Spleen (tissue), 11 donors: ENCODE measurements around the gene CCHCR1. TPM values are rescaled to one million over a fixed set of nuclear protein-coding genes. Genes with fewer than 3 reads are reported as not detected.

ENCODE experiments used
- DNase-seq: peaks from one replicate; pipeline ENCODE4 v3.0.0-alpha.2; 2020
- H3K27ac ChIP-seq, 8 donors: fragments of 200-600 bp; sonication (generic) in 7 of 8; 1 replicate in 4 of 8; 2 replicates in 4 of 8; pipeline versions ENCODE4 v1.5.0 to v1.8.0; 2016 to 2021; ENCODE audit warnings: inconsistent platforms in 4 of 8, mild to moderate bottlenecking in 4 of 8, moderate library complexity in 1 of 8
- H3K27me3 ChIP-seq, 7 donors: fragments of 200-600 bp; sonication (generic) in 6 of 7; replicated peaks in 1 of 7; 1 replicate in 4 of 7; 2 replicates in 3 of 7; pipeline versions ENCODE4 v1.5.0 to v1.8.0; 2016 to 2021; ENCODE audit warnings: inconsistent platforms in 3 of 7, mild to moderate bottlenecking in 1 of 7
- H3K36me3 ChIP-seq, 6 donors: fragments of 200-600 bp; sonication (generic) in 5 of 6; 1 replicate in 4 of 6; 2 replicates in 2 of 6; pipeline versions ENCODE4 v1.5.0 to v1.8.0; 2016 to 2021; ENCODE audit warnings: inconsistent platforms in 2 of 6
- H3K4me1 ChIP-seq, 6 donors: fragments of 200-600 bp; sonication (generic) in 5 of 6; 1 replicate in 3 of 6; 2 replicates in 3 of 6; pipeline versions ENCODE4 v1.5.0 to v1.8.0; 2016 to 2021; ENCODE audit warnings: inconsistent platforms in 3 of 6
- H3K4me3 ChIP-seq, 8 donors: fragments of 200-600 bp; sonication (generic) in 7 of 8; 1 replicate in 4 of 8; 2 replicates in 4 of 8; pipeline versions ENCODE4 v1.5.0 to v1.8.0; 2016 to 2021; ENCODE audit warnings: inconsistent platforms in 4 of 8, mild to moderate bottlenecking in 4 of 8, moderate library complexity in 2 of 8
- H3K9me3 ChIP-seq, 8 donors: fragments of 200-600 bp; sonication (generic) in 7 of 8; 1 replicate in 4 of 8; 2 replicates in 4 of 8; pipeline versions ENCODE4 v1.5.0 to v1.8.0; 2016 to 2021; ENCODE audit warnings: inconsistent platforms in 4 of 8
- POLR2A ChIP-seq, 3 donors: fragments of 450-650 bp; IDR thresholded peaks; one replicate each; pipeline ENCODE4 v1.5.1; 2017; ENCODE audit warnings: antibody characterized with exemption in 3 of 3, mild to moderate bottlenecking in 1 of 3
- POLR2AphosphoS5 ChIP-seq, 3 donors: sonication (generic); formaldehyde crosslinking; IDR thresholded peaks; one replicate each; pipeline ENCODE4 v1.5.1; 2017; ENCODE audit warnings: antibody characterized with exemption in 3 of 3
- WGBS, 5 donors: extraction: QIAGEN DNeasy Blood & Tissue Kit in 3 of 5; methylation state at CpG; one replicate each; pipeline versions ENCODE4 v1.1.5 to v1.1.7; 2013 to 2018; 5-methylcytosine and 5-hydroxymethylcytosine counted together
- intact Hi-C: fragments of 100-400 bp; cut with DNase I; formaldehyde crosslinking; loops from one replicate; pipeline ENCODE4 v1.15.0; 2023; ENCODE audit warnings: low total_unique reads
- polyA plus RNA-seq, 3 donors: library from polyadenylated mRNA; stranded (reverse); fragments of 200-250 nt; gene quantifications; one replicate each; pipeline ENCODE4 v1.2.1, GENCODE V29; 2013
- total RNA-seq, 7 donors: library from RNA; depleted of rRNA in 3 of 7; stranded (reverse); fragments of >200 nt in 3 of 7; fragmentation: NEBNext Ultra II Directional in 4 of 7; extraction: Animal tissue kit (Norgen Biotek cat#: 25700) in 4 of 7; gene quantifications; one replicate each; pipeline versions ENCODE4 v1.1.0 to v1.2.1, GENCODE V29; 2016 to 2021
- TF ChIP-seq, protein P1 (sequence below), 11 experiments: fragments of 200-600 bp in 7 of 11; fragments of 450-650 bp in 4 of 11; sonication (generic) in 4 of 11; IDR thresholded peaks in 8 of 11; conservative IDR thresholded peaks in 3 of 11; 1 replicate in 7 of 11; 2 replicates in 4 of 11; pipeline versions ENCODE4 v1.4.0 to v1.8.0; 2016 to 2021; ENCODE audit warnings: antibody characterized with exemption in 11 of 11, inconsistent platforms in 4 of 11, mild to moderate bottlenecking in 1 of 11
- donor health status: healthy with polysubstance abuse.
- donor health status: DM: no; HTN: no; CAD: no; lungs with moderate emphysema.
- donor health status: DM: no; HTN: no; CAD: no.
- donor health status: Bipolar disorder and iron deficiency.
- donor health status: healthy.
- donor health status: DM: no; HTN: no; CAD: no.
- donor health status: DM: yes; HTN: yes; CAD: no.

Gene CCHCR1
- total and polyA plus RNA-seq, 10 donors, result 7.7 to 22.5 (median 13.9) TPM

DNA sequence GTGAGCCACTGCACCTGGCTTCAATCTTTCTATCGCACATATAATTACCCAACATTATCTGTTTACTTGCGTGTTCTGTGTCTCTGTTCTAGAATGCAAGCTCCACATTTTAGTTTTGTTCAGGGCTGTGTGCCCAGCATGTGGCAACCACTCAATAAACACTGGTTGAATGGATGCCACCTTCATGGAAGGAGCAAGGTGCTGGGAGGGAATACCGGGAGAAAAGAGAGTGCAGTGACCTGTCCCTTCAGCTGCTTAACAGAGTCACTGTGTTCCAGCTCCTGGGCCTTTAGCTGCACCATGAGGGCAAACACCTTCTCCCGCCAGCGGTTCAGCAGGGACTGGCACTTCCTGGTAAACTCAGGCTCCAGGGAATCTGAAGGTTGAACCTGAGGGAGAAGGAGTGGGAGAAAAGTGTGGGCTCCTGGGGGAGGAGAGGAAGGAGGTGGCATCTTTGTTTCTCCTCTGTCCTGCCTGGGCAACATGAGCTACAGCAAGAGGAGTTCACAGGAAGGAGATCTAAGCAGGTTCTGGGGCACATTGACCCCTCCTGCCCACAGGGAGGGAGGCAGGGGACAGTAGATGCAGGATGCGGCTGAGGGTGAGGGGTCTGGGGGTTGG, 7.7 kb downstream of the CCHCR1 start:
- WGBS, 5 donors, result 89 to 96% (median 92%) methylated on average over 5 to 6 of the region's 6 CpGs
- intact Hi-C loops, result no loop called here
- H3K9me3 ChIP-seq, result no peaks in the 10 kb centered on the region
- H3K36me3 ChIP-seq, result peaks cover 0 to 75% (median 23%) of the 10 kb centered on the region in 6 donors
- no peak for DNase-seq
- no peaks in the 10 kb centered on the region for H3K27me3 ChIP-seq
- TF ChIP-seq POLR2A (IDR thresholded peaks at IDR 0.05) (no peak), POLR2AphosphoS5 (IDR thresholded peaks at IDR 0.05) (no peak)
- TF ChIP-seq, protein P1, sequence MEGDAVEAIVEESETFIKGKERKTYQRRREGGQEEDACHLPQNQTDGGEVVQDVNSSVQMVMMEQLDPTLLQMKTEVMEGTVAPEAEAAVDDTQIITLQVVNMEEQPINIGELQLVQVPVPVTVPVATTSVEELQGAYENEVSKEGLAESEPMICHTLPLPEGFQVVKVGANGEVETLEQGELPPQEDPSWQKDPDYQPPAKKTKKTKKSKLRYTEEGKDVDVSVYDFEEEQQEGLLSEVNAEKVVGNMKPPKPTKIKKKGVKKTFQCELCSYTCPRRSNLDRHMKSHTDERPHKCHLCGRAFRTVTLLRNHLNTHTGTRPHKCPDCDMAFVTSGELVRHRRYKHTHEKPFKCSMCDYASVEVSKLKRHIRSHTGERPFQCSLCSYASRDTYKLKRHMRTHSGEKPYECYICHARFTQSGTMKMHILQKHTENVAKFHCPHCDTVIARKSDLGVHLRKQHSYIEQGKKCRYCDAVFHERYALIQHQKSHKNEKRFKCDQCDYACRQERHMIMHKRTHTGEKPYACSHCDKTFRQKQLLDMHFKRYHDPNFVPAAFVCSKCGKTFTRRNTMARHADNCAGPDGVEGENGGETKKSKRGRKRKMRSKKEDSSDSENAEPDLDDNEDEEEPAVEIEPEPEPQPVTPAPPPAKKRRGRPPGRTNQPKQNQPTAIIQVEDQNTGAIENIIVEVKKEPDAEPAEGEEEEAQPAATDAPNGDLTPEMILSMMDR (IDR thresholded peaks at IDR 0.05 in 8 of 11, conservative IDR thresholded peaks at IDR 0.05 in 3 of 11), result no peak
- H3K27ac ChIP-seq, result no peak overlapping the region
- no peak overlapping the region for H3K4me3 ChIP-seq
- peaks cover 0 to 5% (median 0%) of the 10 kb centered on the region in 6 donors for H3K4me1 ChIP-seq

DNA sequence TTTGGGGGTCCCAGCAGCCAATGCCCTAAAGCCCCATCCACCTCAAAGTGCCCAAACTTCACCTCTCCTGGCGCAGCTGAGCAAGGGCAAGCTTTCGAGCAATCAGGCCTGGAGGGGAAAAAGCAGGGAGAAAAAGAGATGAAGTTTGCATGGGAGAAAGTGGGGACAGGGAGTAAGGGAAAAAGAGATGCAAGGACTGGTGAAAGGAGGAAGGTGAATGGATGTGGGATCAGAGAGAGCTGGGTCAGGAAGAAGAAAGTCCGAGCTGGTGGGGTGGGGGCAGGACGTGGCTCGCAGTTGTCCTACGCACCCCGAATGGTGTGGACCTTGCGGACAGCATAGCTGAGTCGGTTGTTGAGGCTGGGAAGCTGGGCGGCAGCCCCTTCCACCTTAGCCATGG, 12.2 kb downstream of the CCHCR1 start:
- 93 to 96% (median 95%) methylated on average over 10 of the region's 10 CpGs for WGBS, 5 donors
- DNase-seq, result no peak
- Histone ChIP-seq H3K4me1 (peaks cover 0 to 12% (median 0%) of the 10 kb centered on the region in 6 donors), H3K27ac (no peak overlapping the region), H3K9me3 (no peaks in the 10 kb centered on the region), H3K4me3 (no peak overlapping the region), H3K27me3 (no peaks in the 10 kb centered on the region), H3K36me3 (peaks cover 0 to 70% (median 20%) of the 10 kb centered on the region in 6 donors)
- TF ChIP-seq POLR2AphosphoS5 (IDR thresholded peaks at IDR 0.05), result no peak
- TF ChIP-seq POLR2A (IDR thresholded peaks at IDR 0.05), result no peak
- TF ChIP-seq, protein P1 (IDR thresholded peaks at IDR 0.05 in 8 of 11, conservative IDR thresholded peaks at IDR 0.05 in 3 of 11), result no peak
- intact Hi-C loops, result no loop called here

DNA sequence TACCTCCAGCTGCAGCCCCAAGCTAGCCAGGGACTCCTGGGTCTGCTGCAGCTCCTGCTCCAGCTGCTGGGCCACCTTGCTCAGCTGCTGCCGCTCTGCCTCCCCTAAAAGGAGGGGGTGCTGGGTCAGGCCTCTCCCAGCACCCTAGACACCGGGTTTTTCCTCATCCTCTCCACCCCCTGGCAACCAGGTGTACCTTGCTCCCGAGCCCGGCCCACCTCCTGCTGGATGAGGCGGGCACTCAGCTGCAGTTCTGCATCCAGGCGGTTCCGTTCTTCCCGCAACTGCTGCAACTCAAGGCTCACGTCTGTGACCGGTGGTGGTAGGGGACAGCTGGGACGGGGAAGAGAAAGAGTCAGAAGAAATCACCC, 12.6 kb downstream of the CCHCR1 start:
- Histone ChIP-seq H3K4me3 (no peak overlapping the region), H3K27me3 (no peaks in the 10 kb centered on the region), H3K36me3 (peaks cover 0 to 66% (median 16%) of the 10 kb centered on the region in 6 donors), H3K27ac (no peak overlapping the region), H3K4me1 (peaks cover 0 to 12% (median 0%) of the 10 kb centered on the region in 6 donors), H3K9me3 (no peaks in the 10 kb centered on the region)
- intact Hi-C loops, result no loop called here
- DNase-seq, result no peak
- 75 to 85% (median 83%) methylated on average over 10 to 11 of the region's 11 CpGs for WGBS, 5 donors
- TF ChIP-seq POLR2A (IDR thresholded peaks at IDR 0.05) (no peak), POLR2AphosphoS5 (IDR thresholded peaks at IDR 0.05) (no peak)
- TF ChIP-seq, protein P1 (IDR thresholded peaks at IDR 0.05 in 8 of 11, conservative IDR thresholded peaks at IDR 0.05 in 3 of 11), result no peak

DNA sequence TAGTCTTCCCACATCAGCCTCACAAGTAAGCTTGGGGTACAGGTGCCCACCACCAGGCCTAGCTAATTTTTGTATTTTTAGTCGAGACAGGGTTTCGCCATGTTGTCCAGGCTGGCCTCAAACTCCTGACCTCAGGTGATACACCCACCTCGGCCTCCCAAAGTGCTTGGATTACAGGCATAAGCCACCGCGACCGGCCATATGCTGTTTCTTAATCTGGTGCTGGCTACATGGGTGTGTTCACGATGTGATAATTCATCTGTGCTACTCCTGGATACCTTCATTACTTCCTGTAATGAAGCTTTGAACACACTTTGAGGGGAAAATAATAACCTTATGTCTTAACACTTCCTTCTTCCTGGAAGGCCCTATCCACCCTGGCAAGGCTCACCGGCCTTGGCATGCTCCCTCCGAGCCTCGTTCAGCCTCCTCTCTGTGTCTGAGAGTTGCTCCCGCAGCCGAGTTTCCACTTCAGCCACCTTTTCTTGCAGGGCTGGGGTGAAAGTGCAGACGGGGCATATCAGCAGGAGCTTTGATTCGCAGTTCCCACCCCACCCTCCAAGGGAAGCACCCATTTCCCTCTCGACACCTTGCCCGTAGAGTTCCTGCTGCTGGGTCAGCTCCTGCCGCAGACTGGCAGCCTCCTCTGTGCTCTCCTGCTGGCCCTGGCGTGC, 13.2 kb downstream of the CCHCR1 start:
- Histone ChIP-seq H3K27me3 (no peaks in the 10 kb centered on the region), H3K27ac (no peak overlapping the region), H3K36me3 (peaks cover 0 to 61% (median 11%) of the 10 kb centered on the region in 6 donors), H3K9me3 (no peaks in the 10 kb centered on the region), H3K4me3 (no peak overlapping the region), H3K4me1 (peaks cover 0 to 15% (median 0%) of the 10 kb centered on the region in 6 donors)
- 85 to 92% (median 89%) methylated on average over 16 to 18 of the region's 18 CpGs for WGBS, 5 donors
- intact Hi-C loops, result no loop called here
- no peak for DNase-seq
- TF ChIP-seq, protein P1 (IDR thresholded peaks at IDR 0.05 in 8 of 11, conservative IDR thresholded peaks at IDR 0.05 in 3 of 11), result no peak
- TF ChIP-seq POLR2AphosphoS5 (IDR thresholded peaks at IDR 0.05) (no peak), POLR2A (IDR thresholded peaks at IDR 0.05) (no peak)
